ENCODE data around the gene ID4.

GRCh38 chr6:19842030-19842615 is 5.0 kb downstream of the ID4 start:
- TF ChIP-seq ZNF274 (IDR thresholded peaks at IDR 0.05; ENCODE audit: low read depth, low read length) (no peak), SUZ12 (IDR thresholded peaks at IDR 0.05; ENCODE audit: extremely low read depth, insufficient read depth, insufficient read length) (no peak), YY1 (IDR thresholded peaks at IDR 0.05; ENCODE audit: insufficient read depth, insufficient read length) (no peak)

All from NT2/D1 (cell line).